Prostate gland (tissue), 2 donors: Measurements from ENCODE around the gene MYO1D. TPM values are rescaled to one million over a fixed set of nuclear protein-coding genes. Genes with fewer than 3 reads are reported as not detected.
"Not testable (repeated sequence)": the region's sequence is repeated elsewhere in the genome, so short reads cannot be mapped to it uniquely, and the experiment has no call there.

Source experiments
- DNase-seq: peaks from one replicate; pipeline ENCODE4 v3.0.0-alpha.2; 2019; ENCODE audit warnings: low spot score
- H3K27ac ChIP-seq, 2 donors: fragments of 200-600 bp; sonication (generic); 2 replicates each; pipeline ENCODE4 v1.5.1; 2017 to 2019
- H3K27me3 ChIP-seq: fragments of 200-600 bp; sonication (generic); replicated peaks from 2 replicates; pipeline ENCODE4 v1.5.1; 2019; ENCODE audit not compliant: insufficient read depth
- H3K36me3 ChIP-seq, 2 donors: fragments of 200-600 bp; sonication (generic); 1 replicate in 1 of 2; 2 replicates in 1 of 2; pipeline versions ENCODE4 v1.5.1 to v1.8.1; 2017 to 2019
- H3K4me1 ChIP-seq: fragments of 200-600 bp; sonication (generic); replicated peaks from 2 replicates; pipeline ENCODE4 v1.5.1; 2019
- H3K4me3 ChIP-seq, 2 donors: fragments of 200-600 bp; sonication (generic); 2 replicates each; pipeline ENCODE4 v1.5.1; 2017 to 2019
- H3K9me3 ChIP-seq: fragments of 200-600 bp; sonication (generic); 2 replicates; pipeline ENCODE4 v1.5.1; 2017
- POLR2A ChIP-seq: fragments of 450-650 bp; IDR thresholded peaks from one replicate; pipeline ENCODE4 v1.6.1; 2016; ENCODE audit warnings: antibody characterized with exemption, mild to moderate bottlenecking
- POLR2AphosphoS5 ChIP-seq: sonication (generic); formaldehyde crosslinking; IDR thresholded peaks from one replicate; pipeline ENCODE4 v1.6.1; 2017; ENCODE audit warnings: antibody characterized with exemption
- WGBS: methylation state at CpG from one replicate; pipeline ENCODE4 v1.1.5; 2018; 5-methylcytosine and 5-hydroxymethylcytosine counted together
- intact Hi-C: fragments of 100-400 bp; cut with DNase I; formaldehyde crosslinking; loops from one replicate; pipeline ENCODE4 v1.14.2; 2022
- total RNA-seq, 2 donors: library from RNA; depleted of rRNA; stranded (reverse); fragments of >200 nt; gene quantifications; one replicate each; pipeline ENCODE4 v1.1.0, GENCODE V29; 2016
- TF ChIP-seq, protein P1 (sequence below), 4 experiments: fragments of 200-600 bp in 2 of 4; fragments of 450-650 bp in 2 of 4; sonication (generic) in 2 of 4; IDR thresholded peaks; 1 replicate in 3 of 4; 2 replicates in 1 of 4; pipeline ENCODE4 v1.5.1; 2016 to 2019; ENCODE audit warnings: antibody characterized with exemption in 4 of 4, mild to moderate bottlenecking in 2 of 4, moderate library complexity in 2 of 4

The MYO1D gene
- total RNA-seq, 2 donors from 2014 or later: 44.2 to 45.2 TPM

DNA sequence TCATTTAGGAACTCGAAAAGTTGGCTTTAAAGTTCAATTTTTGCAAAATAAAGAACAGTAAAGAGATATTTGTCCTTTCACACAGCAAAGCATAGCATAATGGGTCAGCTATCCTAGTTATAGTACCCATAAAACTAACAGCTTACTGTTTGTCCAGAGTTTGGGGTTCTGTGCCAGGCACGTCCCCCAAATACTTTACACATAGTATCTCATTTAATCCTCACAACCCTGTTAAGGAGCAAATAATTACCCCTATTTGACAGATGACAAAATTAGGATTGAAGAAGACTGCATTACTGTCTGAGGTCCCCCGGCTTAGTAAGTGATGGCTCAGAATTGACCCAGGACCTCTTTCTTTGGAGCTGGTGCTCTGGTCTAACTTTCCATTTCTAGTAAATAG is 52.6 kb downstream of the MYO1D start:
- intact Hi-C loops: no loop called here
- H3K4me1 ChIP-seq: peaks cover 5% of the 10 kb centered on the region
- H3K36me3 ChIP-seq: no peaks in the 10 kb centered on the region
- no peak overlapping the region for H3K27ac ChIP-seq
- H3K27me3 ChIP-seq: no peaks in the 10 kb centered on the region
- H3K4me3 ChIP-seq: no peak overlapping the region
- no peak for DNase-seq
- H3K9me3 ChIP-seq: no peaks in the 10 kb centered on the region
- TF ChIP-seq, protein P1, sequence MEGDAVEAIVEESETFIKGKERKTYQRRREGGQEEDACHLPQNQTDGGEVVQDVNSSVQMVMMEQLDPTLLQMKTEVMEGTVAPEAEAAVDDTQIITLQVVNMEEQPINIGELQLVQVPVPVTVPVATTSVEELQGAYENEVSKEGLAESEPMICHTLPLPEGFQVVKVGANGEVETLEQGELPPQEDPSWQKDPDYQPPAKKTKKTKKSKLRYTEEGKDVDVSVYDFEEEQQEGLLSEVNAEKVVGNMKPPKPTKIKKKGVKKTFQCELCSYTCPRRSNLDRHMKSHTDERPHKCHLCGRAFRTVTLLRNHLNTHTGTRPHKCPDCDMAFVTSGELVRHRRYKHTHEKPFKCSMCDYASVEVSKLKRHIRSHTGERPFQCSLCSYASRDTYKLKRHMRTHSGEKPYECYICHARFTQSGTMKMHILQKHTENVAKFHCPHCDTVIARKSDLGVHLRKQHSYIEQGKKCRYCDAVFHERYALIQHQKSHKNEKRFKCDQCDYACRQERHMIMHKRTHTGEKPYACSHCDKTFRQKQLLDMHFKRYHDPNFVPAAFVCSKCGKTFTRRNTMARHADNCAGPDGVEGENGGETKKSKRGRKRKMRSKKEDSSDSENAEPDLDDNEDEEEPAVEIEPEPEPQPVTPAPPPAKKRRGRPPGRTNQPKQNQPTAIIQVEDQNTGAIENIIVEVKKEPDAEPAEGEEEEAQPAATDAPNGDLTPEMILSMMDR (IDR thresholded peaks at IDR 0.05): no peak
- TF ChIP-seq POLR2A (no peak), POLR2AphosphoS5 (no peak)
- 91% methylated on average over 3 of the region's 3 CpGs for WGBS

DNA sequence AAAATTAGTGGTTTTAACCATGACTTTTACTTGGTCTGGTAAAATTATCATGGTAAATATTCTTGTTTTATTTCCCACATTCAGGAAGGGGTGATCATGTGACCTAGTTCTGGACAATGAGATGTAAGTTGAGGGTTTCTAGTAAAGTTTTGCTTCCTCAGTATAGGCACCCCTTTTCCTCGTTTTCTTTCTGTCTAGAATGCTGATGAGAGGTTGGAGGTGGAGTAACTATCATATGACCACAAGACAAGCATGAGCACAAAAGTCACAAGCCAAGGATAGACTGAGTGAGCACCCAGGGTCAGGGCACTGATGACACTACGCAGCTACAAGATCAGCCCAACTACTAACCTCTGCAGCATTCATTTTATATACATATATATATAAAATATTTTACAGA is 53.9 kb downstream of the MYO1D start:
- no peaks in the 10 kb centered on the region for H3K36me3 ChIP-seq
- peak overlapping the region; percentile 26 to 37 for H3K4me3 ChIP-seq
- no peaks in the 10 kb centered on the region for H3K9me3 ChIP-seq
- TF ChIP-seq POLR2A (no peak), POLR2AphosphoS5 (no peak)
- TF ChIP-seq, protein P1 (IDR thresholded peaks at IDR 0.05): no peak
- no peaks in the 10 kb centered on the region for H3K4me1 ChIP-seq
- DNase-seq: no peak
- no peak overlapping the region for H3K27ac ChIP-seq
- WGBS: 77% methylated on average over 2 of the region's 2 CpGs
- H3K27me3 ChIP-seq: no peaks in the 10 kb centered on the region
- intact Hi-C loops: no loop called here

DNA sequence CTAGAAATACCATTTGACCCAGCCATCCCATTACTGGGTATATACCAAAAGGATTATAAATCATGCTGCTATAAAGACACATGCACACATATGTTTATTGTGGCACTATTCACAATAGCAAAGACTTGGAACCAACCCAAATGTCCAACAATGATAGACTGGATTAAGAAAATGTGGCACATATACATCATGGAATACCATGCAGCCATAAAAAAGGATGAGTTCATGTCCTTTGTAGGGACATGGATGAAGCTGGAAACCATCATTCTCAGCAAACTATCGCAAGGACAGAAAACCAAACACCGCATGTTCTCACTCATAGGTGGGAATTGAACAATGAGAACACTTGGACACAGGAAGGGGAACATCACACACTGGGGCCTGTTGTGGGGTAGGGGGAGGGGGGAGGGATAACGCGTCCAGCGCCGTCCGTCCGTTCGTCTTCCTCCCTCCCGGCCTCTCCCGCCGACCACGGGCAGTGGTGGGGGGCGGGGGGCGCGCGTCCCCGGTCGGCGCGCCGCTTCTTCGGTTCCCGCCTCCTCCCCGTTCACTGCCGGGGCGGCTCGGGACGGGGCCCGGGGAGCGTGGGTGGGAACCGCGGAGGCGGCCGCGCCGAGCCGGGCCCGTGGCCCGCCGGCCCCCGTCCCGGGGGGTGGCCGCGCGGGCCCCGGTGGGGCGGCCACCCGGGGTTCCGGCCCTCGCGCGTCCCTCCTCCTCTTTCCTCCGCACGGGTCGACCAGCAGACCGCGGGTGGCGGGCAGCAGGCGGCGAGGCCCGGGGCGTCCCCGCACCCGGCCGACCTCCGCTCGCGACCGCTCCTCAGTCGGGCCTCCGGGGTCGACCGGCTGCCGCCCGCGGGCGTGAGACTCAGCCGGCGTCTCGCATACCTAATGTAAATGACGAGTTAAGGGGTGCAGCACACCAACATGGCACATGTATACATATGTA is 54.7 kb downstream of the MYO1D start:
- DNase-seq, H3K27me3 ChIP-seq, H3K4me1 ChIP-seq, H3K27ac ChIP-seq, H3K9me3 ChIP-seq, H3K36me3 ChIP-seq, intact Hi-C loops: not testable (repeated sequence)
- WGBS: 19% methylated on average over 40 of the region's 82 CpGs
- H3K4me3 ChIP-seq: peak overlapping the region; percentile 26 to 37

DNA sequence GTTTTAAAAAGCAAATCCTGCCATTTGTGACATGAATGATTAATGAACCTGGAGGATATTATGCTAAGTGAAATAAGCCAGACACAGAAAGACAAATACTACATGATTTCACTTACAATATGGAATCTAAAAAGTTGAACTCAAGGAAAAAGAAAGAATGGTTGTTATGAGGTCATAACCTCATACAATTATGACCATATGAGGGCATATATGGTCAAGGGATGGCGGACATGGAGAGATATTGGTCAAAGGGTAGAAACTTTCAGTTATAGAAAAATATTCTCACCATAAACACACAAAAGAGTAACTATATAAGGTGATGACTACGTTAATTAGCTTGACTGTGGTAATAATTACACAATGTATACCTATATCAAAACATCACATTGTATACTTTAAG is 56.5 kb downstream of the MYO1D start:
- no peaks in the 10 kb centered on the region for H3K27me3 ChIP-seq
- no peak for DNase-seq
- no peaks in the 10 kb centered on the region for H3K9me3 ChIP-seq
- no peak overlapping the region for H3K4me3 ChIP-seq
- no peak overlapping the region for H3K27ac ChIP-seq
- no peak for TF ChIP-seq POLR2AphosphoS5
- no peak for TF ChIP-seq POLR2A
- TF ChIP-seq, protein P1 (IDR thresholded peaks at IDR 0.05): no peak
- 93% methylated on average over 2 of the region's 2 CpGs for WGBS
- no peaks in the 10 kb centered on the region for H3K36me3 ChIP-seq
- intact Hi-C loops: no loop called here
- H3K4me1 ChIP-seq: no peaks in the 10 kb centered on the region

DNA sequence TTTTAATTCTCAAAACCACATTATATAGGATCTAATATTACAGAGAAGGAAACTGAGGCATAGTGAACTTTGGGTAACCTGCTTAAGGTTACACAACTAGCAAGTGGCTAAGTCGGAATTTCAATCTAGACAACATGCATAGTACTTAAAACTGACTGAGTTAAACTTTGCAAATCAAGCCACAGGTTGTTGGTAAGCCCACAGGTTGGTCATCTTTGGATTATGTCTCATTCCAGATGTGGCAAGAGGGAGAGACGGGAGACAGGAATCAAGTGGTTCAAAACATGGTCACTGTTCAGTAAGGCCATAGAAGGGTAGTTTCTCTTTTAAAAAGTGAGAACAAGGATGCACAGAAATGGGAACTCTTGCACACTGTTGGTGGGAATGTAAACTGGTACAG is 57.1 kb downstream of the MYO1D start:
- Histone ChIP-seq H3K4me3 (no peak overlapping the region), H3K36me3 (no peaks in the 10 kb centered on the region), H3K9me3 (no peaks in the 10 kb centered on the region), H3K4me1 (no peaks in the 10 kb centered on the region), H3K27ac (no peak overlapping the region), H3K27me3 (no peaks in the 10 kb centered on the region)
- WGBS: 91% methylated on average over 2 of the region's 2 CpGs
- TF ChIP-seq POLR2A: no peak
- TF ChIP-seq, protein P1 (IDR thresholded peaks at IDR 0.05): no peak
- TF ChIP-seq POLR2AphosphoS5: no peak
- intact Hi-C loops: no loop called here
- no peak for DNase-seq
